ENCODE measurements around the gene CTU2. TPM values are rescaled to one million over a fixed set of nuclear protein-coding genes. Genes with fewer than 3 reads are reported as not detected.
A peak's percentile ranks its signal among the peaks of the same experiment; 100 is the strongest.

CTU2 gene
- total RNA-seq, 1 donor from 2014 or later: 18.3 TPM

- Histone ChIP-seq H3K27me3 (ENCODE audit: insufficient read depth, low read length) (no peaks in the 10 kb centered on the region), H3K4me1 (ENCODE audit: insufficient read depth, low read length) (no peaks in the 10 kb centered on the region), H3K4me2 (ENCODE audit: low read length) (no peak overlapping the region), H3K9me3 (ENCODE audit: insufficient read depth, low read depth, low read length) (no peaks in the 10 kb centered on the region), H3K4me3 (ENCODE audit: insufficient read depth, low read depth, low read length) (no peak overlapping the region), H3K27ac (ENCODE audit: low read depth, low read length) (no peak overlapping the region), H3K79me2 (ENCODE audit: insufficient read depth, low read length) (peaks cover under 1% of the 10 kb centered on the region), H2AFZ (ENCODE audit: low read depth, low read length) (no peak overlapping the region), H4K20me1 (ENCODE audit: insufficient read depth, low read length) (peaks cover 5% of the 10 kb centered on the region), H3K36me3 (ENCODE audit: insufficient read depth, low read length) (no peaks in the 10 kb centered on the region), H3K9ac (ENCODE audit: low read length) (no peak overlapping the region)
- H3K9me3 Mint-ChIP-seq (ENCODE audit: unreplicated experiment): no peaks in the 10 kb centered on the region
- peaks cover 2% of the 10 kb centered on the region for H3K4me1 Mint-ChIP-seq (ENCODE audit: low read depth, unreplicated experiment)
- H3K36me3 Mint-ChIP-seq (ENCODE audit: low read depth, unreplicated experiment): peaks cover 8% of the 10 kb centered on the region
- no peak overlapping the region for H3K27ac Mint-ChIP-seq (ENCODE audit: unreplicated experiment)
- no peak for DNase-seq (ENCODE audit: low read depth)
- H3K4me3 Mint-ChIP-seq (ENCODE audit: unreplicated experiment): no peak overlapping the region
- H3K27me3 Mint-ChIP-seq (ENCODE audit: low read depth, unreplicated experiment): no peaks in the 10 kb centered on the region
- no peak for FAIRE-seq
- TF ChIP-seq EZH2 (IDR thresholded peaks at IDR 0.05; ENCODE audit: insufficient read depth, low read length) (no peak), CTCF (IDR thresholded peaks at IDR 0.05; ENCODE audit: insufficient read depth, low read depth, low read length) (no peak)
These were observed 36.3 kb upstream of the CTU2 start for GRCh38 chr16:88669980-88670379.

GRCh38 chr16:88671806-88672205 lies 34.5 kb upstream of the CTU2 start:
- Histone ChIP-seq H3K9ac (ENCODE audit: low read length) (no peak overlapping the region), H3K36me3 (ENCODE audit: insufficient read depth, low read length) (no peaks in the 10 kb centered on the region), H4K20me1 (ENCODE audit: insufficient read depth, low read length) (peaks cover 5% of the 10 kb centered on the region), H3K27ac (ENCODE audit: low read depth, low read length) (no peak overlapping the region), H3K79me2 (ENCODE audit: insufficient read depth, low read length) (no peaks in the 10 kb centered on the region), H2AFZ (ENCODE audit: low read depth, low read length) (no peak overlapping the region), H3K27me3 (ENCODE audit: insufficient read depth, low read length) (no peaks in the 10 kb centered on the region), H3K4me1 (ENCODE audit: insufficient read depth, low read length) (no peaks in the 10 kb centered on the region), H3K4me3 (ENCODE audit: insufficient read depth, low read depth, low read length) (no peak overlapping the region), H3K9me3 (ENCODE audit: insufficient read depth, low read depth, low read length) (no peaks in the 10 kb centered on the region), H3K4me2 (ENCODE audit: low read length) (no peak overlapping the region)
- H3K9me3 Mint-ChIP-seq (ENCODE audit: unreplicated experiment): no peaks in the 10 kb centered on the region
- peaks cover 2% of the 10 kb centered on the region for H3K4me1 Mint-ChIP-seq (ENCODE audit: low read depth, unreplicated experiment)
- H3K4me3 Mint-ChIP-seq (ENCODE audit: unreplicated experiment): no peak overlapping the region
- no peak overlapping the region for H3K27ac Mint-ChIP-seq (ENCODE audit: unreplicated experiment)
- TF ChIP-seq EZH2 (IDR thresholded peaks at IDR 0.05; ENCODE audit: insufficient read depth, low read length): no peak
- no peak for TF ChIP-seq CTCF (IDR thresholded peaks at IDR 0.05; ENCODE audit: insufficient read depth, low read depth, low read length)
- H3K27me3 Mint-ChIP-seq (ENCODE audit: low read depth, unreplicated experiment): no peaks in the 10 kb centered on the region
- H3K36me3 Mint-ChIP-seq (ENCODE audit: low read depth, unreplicated experiment): peaks cover 8% of the 10 kb centered on the region
- FAIRE-seq (no peak), DNase-seq (ENCODE audit: low read depth) (no peak)

- DNase-seq (ENCODE audit: low read depth): no peak
- no peak for FAIRE-seq
- no peak overlapping the region for H3K4me3 Mint-ChIP-seq (ENCODE audit: unreplicated experiment)
These were observed 33.5 kb upstream of the CTU2 start for GRCh38 chr16:88672776-88673175.

More at GRCh38 chr16:88672776-88673175, 33.5 kb upstream of the CTU2 start:
- Histone ChIP-seq H3K36me3 (ENCODE audit: insufficient read depth, low read length) (no peaks in the 10 kb centered on the region), H3K27ac (ENCODE audit: low read depth, low read length) (no peak overlapping the region), H3K79me2 (ENCODE audit: insufficient read depth, low read length) (no peaks in the 10 kb centered on the region), H3K4me2 (ENCODE audit: low read length) (no peak overlapping the region), H3K27me3 (ENCODE audit: insufficient read depth, low read length) (peaks cover 4% of the 10 kb centered on the region), H3K9ac (ENCODE audit: low read length) (no peak overlapping the region), H3K9me3 (ENCODE audit: insufficient read depth, low read depth, low read length) (no peaks in the 10 kb centered on the region), H3K4me3 (ENCODE audit: insufficient read depth, low read depth, low read length) (no peak overlapping the region), H4K20me1 (ENCODE audit: insufficient read depth, low read length) (no peaks in the 10 kb centered on the region), H3K4me1 (ENCODE audit: insufficient read depth, low read length) (no peaks in the 10 kb centered on the region), H2AFZ (ENCODE audit: low read depth, low read length) (no peak overlapping the region)
- no peak overlapping the region for H3K27ac Mint-ChIP-seq (ENCODE audit: unreplicated experiment)
- H3K27me3 Mint-ChIP-seq (ENCODE audit: low read depth, unreplicated experiment): no peaks in the 10 kb centered on the region
- H3K9me3 Mint-ChIP-seq (ENCODE audit: unreplicated experiment): no peaks in the 10 kb centered on the region
- peaks cover 8% of the 10 kb centered on the region for H3K36me3 Mint-ChIP-seq (ENCODE audit: low read depth, unreplicated experiment)
- peak; percentile 13 for TF ChIP-seq CTCF (IDR thresholded peaks at IDR 0.05; ENCODE audit: insufficient read depth, low read depth, low read length)
- no peak for TF ChIP-seq EZH2 (IDR thresholded peaks at IDR 0.05; ENCODE audit: insufficient read depth, low read length)
- H3K4me1 Mint-ChIP-seq (ENCODE audit: low read depth, unreplicated experiment): no peaks in the 10 kb centered on the region

All from astrocyte (in vitro differentiated cells and primary cell).